ENCODE data around the gene DCP1A. TPM values are rescaled to one million over a fixed set of nuclear protein-coding genes. Genes with fewer than 3 reads are reported as not detected.

Gene DCP1A
- total and polyA plus RNA-seq, 9 of the 15 experiments (the other 6 are each of a cell fraction or from before 2014, with no cell fraction given), result 6.6 to 33.7 (median 13.3) TPM

GRCh38 chr3:53347261-53348064 is at the start of gene DCP1A (continued):
- TF ChIP-seq CTCF (IDR thresholded peaks at IDR 0.05 in 2 of 3, conservative IDR thresholded peaks at IDR 0.05 in 1 of 3; ENCODE audit: insufficient read depth in 2 of 3, low read depth in 1 of 3, low read length in 3 of 3) (0 out of 6 replicates have a peak, but pooled peaks of 1 of the 3 experiments have one; percentile 1), BRD9 (IDR thresholded peaks at IDR 0.05; ENCODE audit: low read depth, partially characterized antibody) (no peak), ZNF431 (CRISPR knock-in tag; IDR thresholded peaks at IDR 0.05) (no peak; the same call in 1 of the 2 replicates), KLF16 (IDR thresholded peaks at IDR 0.05) (no peak), ZC3H11A (IDR thresholded peaks at IDR 0.05; ENCODE audit: low read depth, low read length) (peak; percentile 71; the same call in 1 of the 2 replicates), CBX5 (IDR thresholded peaks at IDR 0.05; ENCODE audit: borderline replicate concordance, low read depth) (no peak), NR4A1 (CRISPR knock-in tag; IDR thresholded peaks at IDR 0.05) (no peak), NR4A1 (tag; IDR thresholded peaks at IDR 0.05) (peak; percentile 64; the same call in 1 of the 2 replicates), FOSL1 (tag; conservative IDR thresholded peaks at IDR 0.05) (0 out of 2 replicates have a peak, but pooled peaks have one; percentile 19), NBN (IDR thresholded peaks at IDR 0.05; ENCODE audit: low read depth) (peak; percentile 60; the same call in 1 of the 2 replicates), SRSF3 (IDR thresholded peaks at IDR 0.05; ENCODE audit: insufficient read depth, low read length) (no peak), NCOR1 (IDR thresholded peaks at IDR 0.05) (no peak; the same call in 1 of the 2 replicates), BCOR (IDR thresholded peaks at IDR 0.05) (peak; percentile 46; the same call in 1 of the 2 replicates), ZNF311 (CRISPR knock-in tag; IDR thresholded peaks at IDR 0.05) (no peak), SUPT5H (IDR thresholded peaks at IDR 0.05) (peak; percentile 94), NCOA1 (IDR thresholded peaks at IDR 0.05; ENCODE audit: low read depth) (peak; percentile 97), PHB2 (IDR thresholded peaks at IDR 0.05; ENCODE audit: low read depth) (no peak), SOX6 (IDR thresholded peaks at IDR 0.05) (peak; percentile 79), TARDBP (IDR thresholded peaks at IDR 0.05) (peak; percentile 88), KDM5B (IDR thresholded peaks at IDR 0.05; ENCODE audit: insufficient replicate concordance, low read depth, low read length) (peak; percentile 93), PURB (CRISPR knock-in tag; IDR thresholded peaks at IDR 0.05; ENCODE audit: low read depth) (no peak), MYNN (IDR thresholded peaks at IDR 0.05) (peak; percentile 45; the same call in 1 of the 2 replicates), MYNN (CRISPR knock-in tag; IDR thresholded peaks at IDR 0.05) (no peak), ID3 (CRISPR knock-in tag; IDR thresholded peaks at IDR 0.05) (no peak), ID3 (tag; IDR thresholded peaks at IDR 0.05) (peak; percentile 88), TOE1 (IDR thresholded peaks at IDR 0.05; ENCODE audit: borderline replicate concordance) (peak; percentile 72), TOE1 (CRISPR knock-in tag; IDR thresholded peaks at IDR 0.05; ENCODE audit: borderline replicate concordance, low read depth) (0 out of 2 replicates have a peak, but pooled peaks have one; percentile 68), DACH1 (IDR thresholded peaks at IDR 0.05; ENCODE audit: partially characterized antibody) (no peak), DNMT1 (IDR thresholded peaks at IDR 0.05) (no peak), HNRNPH1 (optimal IDR thresholded peaks at IDR 0.05; ENCODE audit: low read depth, low read length) (no peak), SAFB (IDR thresholded peaks at IDR 0.05; ENCODE audit: borderline replicate concordance, low read depth, low read length) (no peak), CHD2 (IDR thresholded peaks at IDR 0.05; ENCODE audit: low read depth, low read length) (peak; percentile 42; the same call in 1 of the 2 replicates)

Measured in K562 (cell line).